GM21619 (cell line): ENCODE results near the gene GP1BA.

Experiments used
- ATAC-seq: cut with Tn5 transposase; IDR thresholded peaks from one replicate; pipeline ENCODE4 v1.9.1; 2021; ENCODE audit not compliant: unreplicated experiment

GP1BA gene

GRCh38 chr17:4971826-4972225, 39.7 kb downstream of the GP1BA start:
- no peak for ATAC-seq

- ATAC-seq: no peak
Observed at GRCh38 chr17:4972322-4972721, 40.2 kb downstream of the GP1BA start.

GRCh38 chr17:4972752-4973151, 40.7 kb downstream of the GP1BA start:
- ATAC-seq: no peak

- ATAC-seq: no peak
Observed at GRCh38 chr17:4973256-4974114, 41.4 kb downstream of the GP1BA start.

- ATAC-seq: no peak
Observed at GRCh38 chr17:4974115-4974670, 42.1 kb downstream of the GP1BA start.

- ATAC-seq: no peak
Observed at GRCh38 chr17:4978726-4979125, 46.6 kb downstream of the GP1BA start.

GRCh38 chr17:4980644-4981216, 48.7 kb downstream of the GP1BA start:
- ATAC-seq: no peak

- no peak for ATAC-seq
Observed at GRCh38 chr17:4982305-4982704, 50.2 kb downstream of the GP1BA start.
